Activated CD4-positive, alpha-beta T cell treated with anti-CD3 and anti-CD28 coated beads, Interleukin-2, amount 10 ng/mL, durations not matched to agents 24 days and 14 days (primary cell): ENCODE measurements around the gene PREB. TPM values are rescaled to one million over a fixed set of nuclear protein-coding genes. Genes with fewer than 3 reads are reported as not detected.
A peak's percentile ranks its signal among the peaks of the same experiment; 100 is the strongest.

Source experiments
- DNase-seq: peaks from one replicate; pipeline ENCODE4 v3.0.0; 2022
- H3K27ac Mint-ChIP-seq: one replicate; pipeline ENCODE4 v1.8.0; 2022; ENCODE audit warnings: mild to moderate bottlenecking, mixed read lengths
- H3K27me3 Mint-ChIP-seq: one replicate; pipeline ENCODE4 v1.8.0; 2022; ENCODE audit warnings: mixed read lengths
- H3K36me3 Mint-ChIP-seq: one replicate; pipeline ENCODE4 v1.8.0; 2022; ENCODE audit warnings: low read depth, mild to moderate bottlenecking, mixed read lengths
- H3K4me1 Mint-ChIP-seq: one replicate; pipeline ENCODE4 v1.8.0; 2021; ENCODE audit warnings: mixed read lengths
- H3K4me3 Mint-ChIP-seq: one replicate; pipeline ENCODE4 v1.8.0; 2022; ENCODE audit warnings: mild to moderate bottlenecking, moderate library complexity, mixed read lengths
- H3K9me3 Mint-ChIP-seq: one replicate; pipeline ENCODE4 v1.8.0; 2021; ENCODE audit warnings: mixed read lengths
- intact Hi-C: fragments of 100-400 bp; cut with micrococcal nuclease; formaldehyde crosslinking; loops from one replicate; pipeline ENCODE4 v1.15.1; 2023
- total RNA-seq: library from RNA; stranded (reverse); gene quantifications from 2 replicates; pipeline ENCODE4 v1.2.3, GENCODE V29; 2022

The PREB gene
- total RNA-seq, 1 donor from 2014 or later, result 88.3 TPM

- Mint-ChIP-seq H3K4me3 (no peak overlapping the region), H3K27me3 (peaks cover 17% of the 10 kb centered on the region), H3K27ac (no peak overlapping the region), H3K4me1 (no peaks in the 10 kb centered on the region), H3K36me3 (no peaks in the 10 kb centered on the region), H3K9me3 (no peaks in the 10 kb centered on the region)
- no peak for DNase-seq
- intact Hi-C loops, result no loop called here
These were observed 11.2 kb upstream of the PREB start for GRCh38 chr2:27145682-27146081.

GRCh38 chr2:27143285-27143684, 8.8 kb upstream of the PREB start:
- no peak for DNase-seq
- Mint-ChIP-seq H3K27me3 (peaks cover 21% of the 10 kb centered on the region), H3K9me3 (no peaks in the 10 kb centered on the region), H3K4me1 (no peaks in the 10 kb centered on the region), H3K4me3 (no peak overlapping the region), H3K27ac (no peak overlapping the region), H3K36me3 (no peaks in the 10 kb centered on the region)
- intact Hi-C loops, result no loop called here

- intact Hi-C loops, result no loop called here
- peaks cover 19% of the 10 kb centered on the region for H3K27me3 Mint-ChIP-seq
- DNase-seq, result no peak
- no peaks in the 10 kb centered on the region for H3K9me3 Mint-ChIP-seq
- H3K4me1 Mint-ChIP-seq, result peaks cover 5% of the 10 kb centered on the region
- no peak within 1 kb of the TSS for H3K27ac Mint-ChIP-seq
- H3K36me3 Mint-ChIP-seq, result peaks cover 2% of the 10 kb centered on the region
- H3K4me3 Mint-ChIP-seq, result no peak within 1 kb of the TSS
These were observed 4.9 kb upstream of the PREB start, which contains the start of gene PRR30 for GRCh38 chr2:27139310-27139709. TSS of gene PRR30 (minus strand) at chr2:27139410. CDS start at chr2:27138329, 1,081 bp downstream.

- intact Hi-C loops, result no loop called here
- Mint-ChIP-seq H3K27ac (no peak overlapping the region), H3K4me1 (peaks cover 12% of the 10 kb centered on the region), H3K9me3 (no peaks in the 10 kb centered on the region), H3K27me3 (peaks cover 9% of the 10 kb centered on the region), H3K4me3 (no peak overlapping the region), H3K36me3 (peaks cover 8% of the 10 kb centered on the region)
- no peak for DNase-seq
These were observed 3.7 kb upstream of the PREB start for GRCh38 chr2:27138111-27138510.

GRCh38 chr2:27137322-27137935, 3.0 kb upstream of the PREB start:
- H3K4me1 Mint-ChIP-seq, result peaks cover 16% of the 10 kb centered on the region
- DNase-seq, result no peak
- H3K27ac Mint-ChIP-seq, result no peak overlapping the region
- H3K36me3 Mint-ChIP-seq, result peaks cover 15% of the 10 kb centered on the region
- H3K27me3 Mint-ChIP-seq, result peaks cover 3% of the 10 kb centered on the region
- H3K9me3 Mint-ChIP-seq, result no peaks in the 10 kb centered on the region
- intact Hi-C loops, result no loop called here
- no peak overlapping the region for H3K4me3 Mint-ChIP-seq

- peaks cover 19% of the 10 kb centered on the region for H3K36me3 Mint-ChIP-seq
- H3K4me3 Mint-ChIP-seq, result no peak overlapping the region
- H3K27ac Mint-ChIP-seq, result no peak overlapping the region
- no peak for DNase-seq
- intact Hi-C loops, result no loop called here
- H3K9me3 Mint-ChIP-seq, result no peaks in the 10 kb centered on the region
- H3K27me3 Mint-ChIP-seq, result peaks cover 3% of the 10 kb centered on the region
- H3K4me1 Mint-ChIP-seq, result peaks cover 16% of the 10 kb centered on the region
These were observed 2.3 kb upstream of the PREB start for GRCh38 chr2:27136751-27137150.

GRCh38 chr2:27135478-27135955, 1.1 kb upstream of the PREB start:
- Mint-ChIP-seq H3K36me3 (peaks cover 29% of the 10 kb centered on the region), H3K27me3 (peaks cover 3% of the 10 kb centered on the region), H3K4me3 (peak overlapping the region; percentile 93), H3K9me3 (no peaks in the 10 kb centered on the region), H3K4me1 (peaks cover 16% of the 10 kb centered on the region), H3K27ac (peak overlapping the region; percentile 98)
- intact Hi-C loops, result no loop called here
- peak; percentile 62 for DNase-seq

- Mint-ChIP-seq H3K27ac (peak overlapping the region; percentile 98), H3K9me3 (no peaks in the 10 kb centered on the region), H3K4me3 (peak overlapping the region; percentile 93), H3K4me1 (peaks cover 16% of the 10 kb centered on the region), H3K36me3 (peaks cover 34% of the 10 kb centered on the region), H3K27me3 (peaks cover 3% of the 10 kb centered on the region)
- intact Hi-C loops, result loop anchor here (1.0 kb wide), 3 partner anchors 12 to 77 kb away; partner anchors contain the start of genes ABHD1, ATRAID, KHK and SLC5A6
- no peak for DNase-seq
These were observed 493 bp upstream of the PREB start for GRCh38 chr2:27134781-27135477.

GRCh38 chr2:27133195-27133875, 1.1 kb downstream of the PREB start:
- Mint-ChIP-seq H3K36me3 (peaks cover 42% of the 10 kb centered on the region), H3K4me1 (peaks cover 16% of the 10 kb centered on the region), H3K27me3 (no peaks in the 10 kb centered on the region), H3K27ac (peak overlapping the region; percentile 86), H3K4me3 (peak overlapping the region; percentile 93), H3K9me3 (no peaks in the 10 kb centered on the region)
- intact Hi-C loops, result no loop called here
- DNase-seq, result peak; percentile 73

GRCh38 chr2:27131429-27131828, 3.0 kb downstream of the PREB start:
- no peaks in the 10 kb centered on the region for H3K27me3 Mint-ChIP-seq
- DNase-seq, result no peak
- intact Hi-C loops, result no loop called here
- no peak overlapping the region for H3K4me3 Mint-ChIP-seq
- H3K9me3 Mint-ChIP-seq, result no peaks in the 10 kb centered on the region
- H3K27ac Mint-ChIP-seq, result no peak overlapping the region
- peaks cover 42% of the 10 kb centered on the region for H3K36me3 Mint-ChIP-seq
- peaks cover 16% of the 10 kb centered on the region for H3K4me1 Mint-ChIP-seq

- no peaks in the 10 kb centered on the region for H3K27me3 Mint-ChIP-seq
- H3K4me1 Mint-ChIP-seq, result peaks cover 14% of the 10 kb centered on the region
- peaks cover 42% of the 10 kb centered on the region for H3K36me3 Mint-ChIP-seq
- no peak overlapping the region for H3K27ac Mint-ChIP-seq
- no peak for DNase-seq
- intact Hi-C loops, result no loop called here
- H3K4me3 Mint-ChIP-seq, result no peak overlapping the region
- no peaks in the 10 kb centered on the region for H3K9me3 Mint-ChIP-seq
These were observed 4.0 kb downstream of the PREB start for GRCh38 chr2:27130396-27130795.

- no peak overlapping the region for H3K27ac Mint-ChIP-seq
These were observed 5.5 kb downstream of the PREB start for GRCh38 chr2:27128668-27129571.

GRCh38 chr2:27127883-27128667, 6.4 kb downstream of the PREB start:
- H3K27me3 Mint-ChIP-seq, result peaks cover 1% of the 10 kb centered on the region
- no peak overlapping the region for H3K4me3 Mint-ChIP-seq
- DNase-seq, result no peak
- peaks cover 11% of the 10 kb centered on the region for H3K4me1 Mint-ChIP-seq
- intact Hi-C loops, result no loop called here
- H3K9me3 Mint-ChIP-seq, result no peaks in the 10 kb centered on the region
- H3K36me3 Mint-ChIP-seq, result peaks cover 34% of the 10 kb centered on the region
- no peak overlapping the region for H3K27ac Mint-ChIP-seq

More at GRCh38 chr2:27128668-27129571, 5.5 kb downstream of the PREB start:
- no peak for DNase-seq
- Mint-ChIP-seq H3K4me3 (no peak overlapping the region), H3K36me3 (peaks cover 41% of the 10 kb centered on the region), H3K27me3 (no peaks in the 10 kb centered on the region), H3K9me3 (no peaks in the 10 kb centered on the region), H3K4me1 (peaks cover 13% of the 10 kb centered on the region)
- intact Hi-C loops, result no loop called here
